Mesendoderm (in vitro differentiated cells): ENCODE data around the gene PFKFB4.

ENCODE experiments used
- DNase-seq: peaks from one replicate; pipeline ENCODE4 v3.0.0; 2013
- H2AK5ac ChIP-seq: 2 replicates; pipeline ENCODE4 v1.6.1; 2013; ENCODE audit warnings: low read length, inconsistent platforms
- H2BK120ac ChIP-seq: 2 replicates; pipeline ENCODE4 v1.6.1; 2013; ENCODE audit warnings: low read depth, mild to moderate bottlenecking, low read length, moderate library complexity, mixed read lengths
- H2BK15ac ChIP-seq: replicated peaks from 2 replicates; pipeline ENCODE4 v1.6.1; 2013; ENCODE audit warnings: low read depth, mild to moderate bottlenecking, moderate library complexity
- H2BK5ac ChIP-seq: 2 replicates; pipeline ENCODE4 v1.6.1; 2013; ENCODE audit warnings: low read length, inconsistent platforms
- H3K18ac ChIP-seq: 2 replicates; pipeline ENCODE4 v1.6.1; 2013; ENCODE audit warnings: mild to moderate bottlenecking, low read length, mixed read lengths
- H3K23ac ChIP-seq: one replicate; pipeline ENCODE4 v1.6.1; 2013; ENCODE audit warnings: low read length
- H3K27ac ChIP-seq: 2 replicates; pipeline ENCODE4 v1.5.1; 2013; ENCODE audit warnings: low read depth, mild to moderate bottlenecking, inconsistent platforms, low read length, moderate library complexity
- H3K27me3 ChIP-seq: 2 replicates; pipeline ENCODE4 v1.6.1; 2013; ENCODE audit warnings: low read length, control low read depth, mild to moderate bottlenecking, inconsistent platforms; ENCODE audit not compliant: insufficient read depth, poor library complexity
- H3K36me3 ChIP-seq: 2 replicates; pipeline ENCODE4 v1.6.1; 2013; ENCODE audit warnings: low read length, inconsistent platforms; ENCODE audit not compliant: control insufficient read depth, insufficient read depth
- H3K4ac ChIP-seq: one replicate; pipeline ENCODE4 v1.6.1; 2013; ENCODE audit warnings: low read depth, mild to moderate bottlenecking, low read length, moderate library complexity
- H3K4me1 ChIP-seq: 2 replicates; pipeline ENCODE4 v1.6.1; 2013; ENCODE audit warnings: low read depth, low read length, inconsistent platforms; ENCODE audit not compliant: control insufficient read depth
- H3K4me2 ChIP-seq: 2 replicates; pipeline ENCODE4 v1.6.1; 2013; ENCODE audit warnings: low read length
- H3K4me3 ChIP-seq: 2 replicates; pipeline ENCODE4 v1.5.1; 2013; ENCODE audit warnings: mild to moderate bottlenecking, low read length
- H3K56ac ChIP-seq: one replicate; pipeline ENCODE4 v1.6.1; 2013; ENCODE audit warnings: low read length
- H3K79me1 ChIP-seq: 2 replicates; pipeline ENCODE4 v1.6.1; 2013; ENCODE audit warnings: low read length, inconsistent platforms
- H3K79me2 ChIP-seq: 2 replicates; pipeline ENCODE4 v1.6.1; 2013; ENCODE audit warnings: mild to moderate bottlenecking, low read length; ENCODE audit not compliant: control insufficient read depth, insufficient read depth
- H3K9ac ChIP-seq: 2 replicates; pipeline ENCODE4 v1.6.1; 2013; ENCODE audit warnings: low read length, inconsistent platforms
- H4K5ac ChIP-seq: one replicate; pipeline ENCODE4 v1.6.1; 2013; ENCODE audit warnings: low read length
- H4K8ac ChIP-seq: one replicate; pipeline ENCODE4 v1.6.1; 2013; ENCODE audit warnings: low read depth, mild to moderate bottlenecking, control low read depth, low read length, moderate library complexity
- WGBS: extraction: QIAGEN DNeasy Blood & Tissue Kit; methylation state at CpG from one replicate; pipeline ENCODE4 v1.1.7; 2013; ENCODE audit warnings: low lambda C conversion rate, missing lambda C conversion rate; ENCODE audit not compliant: insufficient coverage; ENCODE audit errors: extremely low coverage; 5-methylcytosine and 5-hydroxymethylcytosine counted together

PFKFB4 gene

DNA sequence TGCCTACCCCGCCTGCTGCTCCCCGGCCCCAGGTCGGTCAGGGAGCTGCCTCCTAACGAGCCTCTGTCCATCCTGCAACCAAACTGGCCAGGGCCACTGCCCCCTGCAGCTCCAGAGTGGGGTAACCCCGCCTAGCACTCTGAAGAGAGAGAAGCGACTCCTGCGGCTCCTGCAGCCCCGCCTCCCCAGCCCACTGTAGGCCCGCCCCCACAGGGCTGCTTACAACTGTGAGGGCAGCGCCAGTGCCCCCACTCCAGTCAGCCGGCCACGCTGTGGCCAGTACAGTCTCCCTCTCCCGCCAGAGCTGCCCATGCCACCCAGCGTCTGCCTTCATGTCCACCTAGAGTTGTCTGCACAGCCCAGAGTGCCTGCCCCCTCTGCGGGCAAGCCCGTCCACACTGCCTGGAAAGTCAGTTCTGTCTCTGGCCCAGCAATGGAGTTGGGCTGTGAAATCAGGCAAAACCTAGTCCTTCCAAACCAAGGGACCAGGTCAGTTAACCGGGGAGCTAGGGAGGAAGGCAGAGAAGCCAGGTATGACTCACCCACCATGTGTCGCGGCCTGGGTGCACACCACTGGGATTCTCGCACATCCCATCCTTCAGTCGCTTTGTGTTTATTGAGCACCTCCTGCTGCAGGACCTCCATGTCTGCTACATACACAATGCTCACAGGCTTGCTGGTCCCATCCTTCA is 4.6 kb upstream of the PFKFB4 start:
- Histone ChIP-seq H3K79me1 (no peaks in the 10 kb centered on the region), H4K8ac (no peak overlapping the region), H3K79me2 (no peaks in the 10 kb centered on the region), H3K23ac (no peak overlapping the region), H2BK120ac (no peak overlapping the region), H3K4me1 (peaks cover 2% of the 10 kb centered on the region), H3K36me3 (no peaks in the 10 kb centered on the region), H3K18ac (no peak overlapping the region), H3K4me2 (peak overlapping the region; percentile 28), H2BK5ac (no peak overlapping the region), H3K4ac (no peak overlapping the region), H3K27me3 (no peaks in the 10 kb centered on the region), H2AK5ac (no peak overlapping the region), H3K56ac (peak overlapping the region; percentile 80), H2BK15ac (no peak overlapping the region), H3K4me3 (no peak overlapping the region), H4K5ac (no peak overlapping the region), H3K9ac (peak overlapping the region; percentile 49), H3K27ac (peak overlapping the region; percentile 5)
- no CpG with 5 or more reads among the region's 21 CpGs for WGBS
- peak; percentile 80 for DNase-seq

DNA sequence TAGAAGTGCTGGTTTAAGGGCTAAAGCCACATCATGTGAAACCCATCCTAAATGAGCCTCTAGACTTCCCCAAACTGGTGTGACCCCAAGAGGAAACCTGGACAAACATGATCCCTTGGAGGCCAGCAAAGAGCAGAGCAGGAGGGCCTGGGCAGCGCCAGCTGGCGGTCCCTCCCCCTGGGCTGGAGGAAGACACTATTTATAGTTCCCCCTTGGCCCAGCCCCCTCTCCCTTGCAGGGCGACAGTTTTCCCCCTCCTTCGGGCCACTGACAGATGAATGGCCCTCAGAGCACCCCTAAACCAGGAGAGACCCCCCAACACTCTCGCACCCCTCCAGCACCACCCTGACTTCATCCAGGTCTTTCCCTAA is 4.0 kb upstream of the PFKFB4 start:
- H2AK5ac ChIP-seq = no peak overlapping the region
- WGBS = no CpG with 5 or more reads among the region's 5 CpGs
- peak overlapping the region; percentile 5 for H3K27ac ChIP-seq
- peak overlapping the region; percentile 49 for H3K9ac ChIP-seq
- H2BK5ac ChIP-seq = no peak overlapping the region
- no peak overlapping the region for H3K18ac ChIP-seq
- H2BK120ac ChIP-seq = no peak overlapping the region
- peaks cover 2% of the 10 kb centered on the region for H3K4me1 ChIP-seq
- H3K4ac ChIP-seq = no peak overlapping the region
- H4K5ac ChIP-seq = no peak overlapping the region
- no peaks in the 10 kb centered on the region for H3K36me3 ChIP-seq
- peak overlapping the region; percentile 28 for H3K4me2 ChIP-seq
- H3K79me1 ChIP-seq = peaks cover 3% of the 10 kb centered on the region
- H3K4me3 ChIP-seq = no peak overlapping the region
- H2BK15ac ChIP-seq = no peak overlapping the region
- H4K8ac ChIP-seq = no peak overlapping the region
- no peak overlapping the region for H3K23ac ChIP-seq
- no peak for DNase-seq
- H3K56ac ChIP-seq = peak overlapping the region; percentile 80
- H3K27me3 ChIP-seq = no peaks in the 10 kb centered on the region
- no peaks in the 10 kb centered on the region for H3K79me2 ChIP-seq

DNA sequence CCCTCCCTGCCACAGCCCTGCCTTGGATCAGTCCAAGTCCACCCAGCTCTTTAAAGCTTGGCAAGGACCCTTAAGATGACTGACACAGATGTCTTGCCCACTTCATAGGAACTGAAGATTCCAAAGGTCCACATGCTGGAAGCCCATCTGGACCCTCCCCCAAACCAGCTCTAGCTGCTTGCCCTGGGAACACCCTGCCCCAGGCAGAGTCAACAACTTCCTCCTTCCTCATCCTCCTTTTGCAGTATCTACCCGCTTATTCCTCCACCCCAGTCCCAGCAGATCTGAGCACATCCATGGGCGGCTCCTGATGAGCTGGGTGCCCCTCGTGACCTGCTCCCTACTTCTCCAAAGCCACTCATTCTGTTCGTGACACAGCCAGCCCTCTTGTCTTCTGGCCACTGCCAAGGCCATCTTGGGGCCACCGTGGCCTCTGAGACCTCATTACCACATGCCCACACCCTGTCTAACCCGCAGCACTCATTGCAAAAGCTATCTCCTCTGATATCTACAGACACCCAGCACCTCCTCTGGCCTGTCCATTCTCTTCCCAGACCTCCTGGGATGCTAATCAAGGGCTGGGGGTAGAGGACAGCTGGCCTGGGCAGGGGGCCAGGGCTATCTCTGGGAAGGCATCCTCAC is 2.0 kb upstream of the PFKFB4 start:
- no peak overlapping the region for H3K27ac ChIP-seq
- H2AK5ac ChIP-seq = no peak overlapping the region
- no peak for DNase-seq

GRCh38 chr3:48555949-48556795 is 431 bp downstream of the PFKFB4 start:
- H4K5ac ChIP-seq = no peak overlapping the region
- no peak overlapping the region for H4K8ac ChIP-seq
- no peak overlapping the region for H2BK5ac ChIP-seq
- H2AK5ac ChIP-seq = no peak overlapping the region
- H3K56ac ChIP-seq = peak overlapping the region; percentile 91
- H2BK120ac ChIP-seq = no peak overlapping the region
- H3K27ac ChIP-seq = peak overlapping the region; percentile 34
- no peak overlapping the region for H3K23ac ChIP-seq
- H2BK15ac ChIP-seq = no peak overlapping the region
- H3K4me2 ChIP-seq = peak overlapping the region; percentile 80
- peak overlapping the region; percentile 78 for H3K9ac ChIP-seq
- no peaks in the 10 kb centered on the region for H3K79me2 ChIP-seq
- no peak overlapping the region for H3K4ac ChIP-seq
- H3K36me3 ChIP-seq = no peaks in the 10 kb centered on the region
- H3K18ac ChIP-seq = peak overlapping the region; percentile 31
- no peaks in the 10 kb centered on the region for H3K27me3 ChIP-seq
- H3K4me3 ChIP-seq = peak overlapping the region; percentile 83
- peaks cover 8% of the 10 kb centered on the region for H3K79me1 ChIP-seq
- no peak for DNase-seq
- WGBS = no CpG with 5 or more reads among the region's 29 CpGs
- H3K4me1 ChIP-seq = peaks cover 8% of the 10 kb centered on the region

More for the DNA sequence above, 2.0 kb upstream of the PFKFB4 start:
- Histone ChIP-seq H3K23ac (no peak overlapping the region), H3K9ac (no peak overlapping the region), H2BK15ac (no peak overlapping the region), H4K5ac (no peak overlapping the region), H2BK5ac (no peak overlapping the region), H3K27me3 (no peaks in the 10 kb centered on the region), H3K36me3 (no peaks in the 10 kb centered on the region), H3K79me1 (peaks cover 6% of the 10 kb centered on the region), H3K18ac (no peak overlapping the region), H3K4me2 (no peak overlapping the region), H2BK120ac (no peak overlapping the region), H3K4me3 (no peak overlapping the region), H3K4ac (no peak overlapping the region), H3K79me2 (no peaks in the 10 kb centered on the region), H3K56ac (no peak overlapping the region), H4K8ac (no peak overlapping the region), H3K4me1 (peaks cover 8% of the 10 kb centered on the region)
- WGBS = no CpG with 5 or more reads among the region's 6 CpGs

GRCh38 chr3:48555231-48555948 is 1.2 kb downstream of the PFKFB4 start:
- WGBS = no CpG with 5 or more reads among the region's 10 CpGs
- H3K79me2 ChIP-seq = no peaks in the 10 kb centered on the region
- no peak overlapping the region for H3K27ac ChIP-seq
- H2BK120ac ChIP-seq = no peak overlapping the region
- H3K4me2 ChIP-seq = no peak overlapping the region
- no peaks in the 10 kb centered on the region for H3K27me3 ChIP-seq
- H3K36me3 ChIP-seq = no peaks in the 10 kb centered on the region
- peak; percentile 38 for DNase-seq
- H3K4me3 ChIP-seq = no peak overlapping the region
- H2BK15ac ChIP-seq = no peak overlapping the region
- H3K56ac ChIP-seq = peak overlapping the region; percentile 34
- no peak overlapping the region for H2AK5ac ChIP-seq
- H3K79me1 ChIP-seq = peaks cover 8% of the 10 kb centered on the region
- H4K8ac ChIP-seq = no peak overlapping the region
- peak overlapping the region; percentile 16 for H3K9ac ChIP-seq
- H3K23ac ChIP-seq = no peak overlapping the region
- H3K4ac ChIP-seq = no peak overlapping the region
- no peak overlapping the region for H3K18ac ChIP-seq
- no peak overlapping the region for H4K5ac ChIP-seq
- H3K4me1 ChIP-seq = peaks cover 8% of the 10 kb centered on the region
- H2BK5ac ChIP-seq = no peak overlapping the region
